ENCODE measurements around the gene TNFAIP6.
"Not testable (repeated sequence)": the region's sequence is repeated elsewhere in the genome, so short reads cannot be mapped to it uniquely, and the experiment has no call there.

The TNFAIP6 gene

GRCh38 chr2:151357359-151357758 is at the start of gene TNFAIP6:
TNFAIP6 (plus strand) TSS chr2:151357592; CDS start chr2:151357667, 75 bp downstream.
- Histone ChIP-seq H3K27me3 (ENCODE audit: insufficient read depth, low read length, poor library complexity, severe bottlenecking) (no peaks in the 10 kb centered on the region), H3K4me3 (ENCODE audit: low read length, poor library complexity, severe bottlenecking) (no peak within 1 kb of the TSS), H4K20me1 (ENCODE audit: insufficient read depth, low read length, poor library complexity, severe bottlenecking) (no peaks in the 10 kb centered on the region), H3K9me2 (replicated peaks; ENCODE audit: low read depth, low read length) (no peaks in the 10 kb centered on the region), H2AFZ (ENCODE audit: low read length) (peak within 1 kb of the TSS; percentile 46; the same call in 1 of the 2 replicates), H3K9me3 (ENCODE audit: insufficient read depth, low read depth, low read length) (no peaks in the 10 kb centered on the region), H3F3A (ENCODE audit: low read depth) (no peaks in the 10 kb centered on the region), H3K4me1 (ENCODE audit: insufficient read depth, low read length, poor library complexity, severe bottlenecking) (no peaks in the 10 kb centered on the region), H3K4me2 (ENCODE audit: low read depth, low read length, poor library complexity, severe bottlenecking) (no peak within 1 kb of the TSS), H3K9ac (ENCODE audit: low read depth, low read length, poor library complexity, severe bottlenecking) (no peak within 1 kb of the TSS), H3K36me3 (ENCODE audit: insufficient read depth, low read length) (no peaks in the 10 kb centered on the region), H3K79me2 (ENCODE audit: insufficient read depth, low read length) (no peaks in the 10 kb centered on the region)
- no peak for TF ChIP-seq CTCF (conservative IDR thresholded peaks at IDR 0.05; ENCODE audit: low read length)
- no peak for TF ChIP-seq EZH2phosphoT487 (IDR thresholded peaks at IDR 0.05; ENCODE audit: borderline replicate concordance)

GRCh38 chr2:151310313-151310712 is 47.1 kb upstream of the TNFAIP6 start:
- H3K9me3 ChIP-seq (ENCODE audit: insufficient read depth, low read depth, low read length); H4K20me1 ChIP-seq (ENCODE audit: insufficient read depth, low read length, poor library complexity, severe bottlenecking); H3K9me2 ChIP-seq (replicated peaks; ENCODE audit: low read depth, low read length); H3K4me3 ChIP-seq (ENCODE audit: low read length, poor library complexity, severe bottlenecking); H3K79me2 ChIP-seq (ENCODE audit: insufficient read depth, low read length); H3K4me2 ChIP-seq (ENCODE audit: low read depth, low read length, poor library complexity, severe bottlenecking); H3K9ac ChIP-seq (ENCODE audit: low read depth, low read length, poor library complexity, severe bottlenecking); H3K36me3 ChIP-seq (ENCODE audit: insufficient read depth, low read length); H3K27me3 ChIP-seq (ENCODE audit: insufficient read depth, low read length, poor library complexity, severe bottlenecking); H2AFZ ChIP-seq (ENCODE audit: low read length); H3F3A ChIP-seq (ENCODE audit: low read depth); H3K4me1 ChIP-seq (ENCODE audit: insufficient read depth, low read length, poor library complexity, severe bottlenecking): not testable (repeated sequence)

- H2AFZ ChIP-seq (ENCODE audit: low read length); H3F3A ChIP-seq (ENCODE audit: low read depth); H3K27me3 ChIP-seq (ENCODE audit: insufficient read depth, low read length, poor library complexity, severe bottlenecking); H3K9me2 ChIP-seq (replicated peaks; ENCODE audit: low read depth, low read length); H3K79me2 ChIP-seq (ENCODE audit: insufficient read depth, low read length); H3K4me1 ChIP-seq (ENCODE audit: insufficient read depth, low read length, poor library complexity, severe bottlenecking); H3K4me2 ChIP-seq (ENCODE audit: low read depth, low read length, poor library complexity, severe bottlenecking); H4K20me1 ChIP-seq (ENCODE audit: insufficient read depth, low read length, poor library complexity, severe bottlenecking); H3K36me3 ChIP-seq (ENCODE audit: insufficient read depth, low read length); H3K9ac ChIP-seq (ENCODE audit: low read depth, low read length, poor library complexity, severe bottlenecking); H3K4me3 ChIP-seq (ENCODE audit: low read length, poor library complexity, severe bottlenecking); H3K9me3 ChIP-seq (ENCODE audit: insufficient read depth, low read depth, low read length): not testable (repeated sequence)
Observed at GRCh38 chr2:151312440-151312839, 45.0 kb upstream of the TNFAIP6 start.

- H3F3A ChIP-seq (ENCODE audit: low read depth) = no peaks in the 10 kb centered on the region
- no peak overlapping the region for H2AFZ ChIP-seq (ENCODE audit: low read length)
- TF ChIP-seq EZH2phosphoT487 (IDR thresholded peaks at IDR 0.05; ENCODE audit: borderline replicate concordance) (no peak), CTCF (conservative IDR thresholded peaks at IDR 0.05; ENCODE audit: low read length) (no peak)
- no peaks in the 10 kb centered on the region for H3K36me3 ChIP-seq (ENCODE audit: insufficient read depth, low read length)
- H3K27me3 ChIP-seq (ENCODE audit: insufficient read depth, low read length, poor library complexity, severe bottlenecking) = no peaks in the 10 kb centered on the region
- no peaks in the 10 kb centered on the region for H3K4me1 ChIP-seq (ENCODE audit: insufficient read depth, low read length, poor library complexity, severe bottlenecking)
- H3K4me3 ChIP-seq (ENCODE audit: low read length, poor library complexity, severe bottlenecking) = no peak overlapping the region
- no peak overlapping the region for H3K9ac ChIP-seq (ENCODE audit: low read depth, low read length, poor library complexity, severe bottlenecking)
- no peaks in the 10 kb centered on the region for H3K9me2 ChIP-seq (replicated peaks; ENCODE audit: low read depth, low read length)
- H4K20me1 ChIP-seq (ENCODE audit: insufficient read depth, low read length, poor library complexity, severe bottlenecking) = no peaks in the 10 kb centered on the region
- H3K9me3 ChIP-seq (ENCODE audit: insufficient read depth, low read depth, low read length) = no peaks in the 10 kb centered on the region
- no peak overlapping the region for H3K4me2 ChIP-seq (ENCODE audit: low read depth, low read length, poor library complexity, severe bottlenecking)
- no peaks in the 10 kb centered on the region for H3K79me2 ChIP-seq (ENCODE audit: insufficient read depth, low read length)
Observed at GRCh38 chr2:151315381-151315903, 42.0 kb upstream of the TNFAIP6 start.

Data from Loucy (cell line).